Parathyroid adenoma (tissue), 2 donors: ENCODE data around the gene HNRNPR.

Experiments used
- H2AFZ ChIP-seq: fragments of 300-600 bp; sonication (generic); one replicate; pipeline ENCODE4 v1.7.0; 2017; ENCODE audit warnings: antibody characterized with exemption, mild to moderate bottlenecking
- H3K27ac ChIP-seq: fragments of 300-600 bp; sonication (generic); one replicate; pipeline ENCODE4 v1.7.0; 2017
- H3K27me3 ChIP-seq: fragments of 300-600 bp; sonication (generic); one replicate; pipeline ENCODE4 v1.7.0; 2017; ENCODE audit warnings: low read length; ENCODE audit not compliant: control insufficient read depth, insufficient read depth
- H3K36me3 ChIP-seq: fragments of 300-600 bp; sonication (generic); one replicate; pipeline ENCODE4 v1.7.0; 2017; ENCODE audit warnings: low read length; ENCODE audit not compliant: control insufficient read depth, insufficient read depth
- H3K4me1 ChIP-seq: fragments of 300-600 bp; sonication (generic); one replicate; pipeline ENCODE4 v1.7.0; 2017; ENCODE audit warnings: control low read depth
- H3K4me2 ChIP-seq: fragments of 300-600 bp; sonication (generic); one replicate; pipeline ENCODE4 v1.7.0; 2017; ENCODE audit warnings: low read length
- H3K4me3 ChIP-seq: fragments of 300-600 bp; sonication (generic); one replicate; pipeline ENCODE4 v1.7.0; 2017; ENCODE audit warnings: low read depth, low read length
- H3K79me2 ChIP-seq: fragments of 300-600 bp; sonication (generic); one replicate; pipeline ENCODE4 v1.7.0; 2017; ENCODE audit warnings: control low read depth
- H3K9ac ChIP-seq: fragments of 300-600 bp; sonication (generic); one replicate; pipeline ENCODE4 v1.7.0; 2017; ENCODE audit warnings: mild to moderate bottlenecking
- H3K9me3 ChIP-seq: fragments of 300-600 bp; sonication (generic); one replicate; pipeline ENCODE4 v1.7.0; 2017; ENCODE audit warnings: low read length; ENCODE audit not compliant: control insufficient read depth
- TF ChIP-seq, protein P1 (sequence below): fragments of 300-600 bp; sonication (generic); IDR thresholded peaks from one replicate; pipeline ENCODE4 v1.7.0; 2017; ENCODE audit warnings: antibody characterized with exemption, mild to moderate bottlenecking
- donor health status: primary hyperparathyroidism.

Gene HNRNPR

DNA sequence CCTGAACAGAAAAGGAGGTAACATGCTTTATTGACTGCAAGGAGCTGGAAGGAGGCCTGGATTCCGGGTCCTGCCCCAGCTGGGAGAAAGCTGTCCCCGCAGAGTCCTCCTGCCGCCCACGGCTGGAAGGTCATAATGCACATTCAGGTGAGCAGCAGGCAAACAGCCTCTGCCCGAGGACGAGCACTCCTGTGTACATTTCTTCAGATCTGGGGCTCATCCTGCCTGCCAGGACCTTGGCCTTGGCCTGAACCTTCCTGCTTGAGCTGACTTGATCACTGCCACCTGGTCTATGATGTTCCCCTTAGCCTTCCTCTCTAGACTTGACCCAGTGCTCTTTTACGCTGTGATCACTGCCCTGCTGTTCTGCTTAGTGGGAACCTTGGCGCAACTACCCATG lies 43.4 kb upstream of the HNRNPR start:
- no peak overlapping the region for H3K4me2 ChIP-seq
- H3K36me3 ChIP-seq = no peaks in the 10 kb centered on the region
- H3K79me2 ChIP-seq = no peaks in the 10 kb centered on the region
- H3K4me1 ChIP-seq = no peaks in the 10 kb centered on the region
- no peaks in the 10 kb centered on the region for H3K9me3 ChIP-seq
- TF ChIP-seq, protein P1, sequence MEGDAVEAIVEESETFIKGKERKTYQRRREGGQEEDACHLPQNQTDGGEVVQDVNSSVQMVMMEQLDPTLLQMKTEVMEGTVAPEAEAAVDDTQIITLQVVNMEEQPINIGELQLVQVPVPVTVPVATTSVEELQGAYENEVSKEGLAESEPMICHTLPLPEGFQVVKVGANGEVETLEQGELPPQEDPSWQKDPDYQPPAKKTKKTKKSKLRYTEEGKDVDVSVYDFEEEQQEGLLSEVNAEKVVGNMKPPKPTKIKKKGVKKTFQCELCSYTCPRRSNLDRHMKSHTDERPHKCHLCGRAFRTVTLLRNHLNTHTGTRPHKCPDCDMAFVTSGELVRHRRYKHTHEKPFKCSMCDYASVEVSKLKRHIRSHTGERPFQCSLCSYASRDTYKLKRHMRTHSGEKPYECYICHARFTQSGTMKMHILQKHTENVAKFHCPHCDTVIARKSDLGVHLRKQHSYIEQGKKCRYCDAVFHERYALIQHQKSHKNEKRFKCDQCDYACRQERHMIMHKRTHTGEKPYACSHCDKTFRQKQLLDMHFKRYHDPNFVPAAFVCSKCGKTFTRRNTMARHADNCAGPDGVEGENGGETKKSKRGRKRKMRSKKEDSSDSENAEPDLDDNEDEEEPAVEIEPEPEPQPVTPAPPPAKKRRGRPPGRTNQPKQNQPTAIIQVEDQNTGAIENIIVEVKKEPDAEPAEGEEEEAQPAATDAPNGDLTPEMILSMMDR = no peak
- H3K27me3 ChIP-seq = no peaks in the 10 kb centered on the region
- H3K9ac ChIP-seq = no peak overlapping the region
- H3K4me3 ChIP-seq = no peak overlapping the region
- H3K27ac ChIP-seq = no peak overlapping the region
- H2AFZ ChIP-seq = no peak overlapping the region

DNA sequence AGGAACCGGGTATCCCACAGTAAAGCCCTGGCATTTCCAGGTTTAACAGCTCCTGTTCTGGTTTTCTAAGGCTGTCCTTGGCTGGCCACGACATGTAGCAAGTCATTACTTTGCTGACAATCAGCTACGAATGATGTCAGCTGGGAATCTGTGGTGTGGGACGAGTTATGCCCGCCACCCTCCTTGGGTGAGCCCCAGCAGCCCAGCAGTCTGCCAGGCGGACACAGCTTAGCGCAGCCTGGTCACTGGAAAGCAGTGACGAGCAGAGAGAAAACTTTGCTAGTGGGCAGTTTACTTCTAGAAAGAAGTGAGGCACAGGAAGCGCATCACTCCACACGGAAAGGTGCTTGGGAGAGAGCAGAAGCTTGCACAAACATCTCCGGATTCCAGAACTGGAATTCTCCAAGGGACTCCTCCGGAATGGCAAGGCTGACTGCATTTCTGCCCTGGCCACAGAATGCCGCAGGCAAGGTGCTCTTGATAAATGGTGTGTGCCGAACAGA lies 41.1 kb upstream of the HNRNPR start:
- H3K4me2 ChIP-seq = no peak overlapping the region
- H2AFZ ChIP-seq = no peak overlapping the region
- no peak overlapping the region for H3K9ac ChIP-seq
- no peaks in the 10 kb centered on the region for H3K9me3 ChIP-seq
- no peaks in the 10 kb centered on the region for H3K27me3 ChIP-seq
- no peaks in the 10 kb centered on the region for H3K36me3 ChIP-seq
- TF ChIP-seq, protein P1 = no peak
- H3K4me1 ChIP-seq = no peaks in the 10 kb centered on the region
- H3K27ac ChIP-seq = no peak overlapping the region
- no peaks in the 10 kb centered on the region for H3K79me2 ChIP-seq
- no peak overlapping the region for H3K4me3 ChIP-seq

DNA sequence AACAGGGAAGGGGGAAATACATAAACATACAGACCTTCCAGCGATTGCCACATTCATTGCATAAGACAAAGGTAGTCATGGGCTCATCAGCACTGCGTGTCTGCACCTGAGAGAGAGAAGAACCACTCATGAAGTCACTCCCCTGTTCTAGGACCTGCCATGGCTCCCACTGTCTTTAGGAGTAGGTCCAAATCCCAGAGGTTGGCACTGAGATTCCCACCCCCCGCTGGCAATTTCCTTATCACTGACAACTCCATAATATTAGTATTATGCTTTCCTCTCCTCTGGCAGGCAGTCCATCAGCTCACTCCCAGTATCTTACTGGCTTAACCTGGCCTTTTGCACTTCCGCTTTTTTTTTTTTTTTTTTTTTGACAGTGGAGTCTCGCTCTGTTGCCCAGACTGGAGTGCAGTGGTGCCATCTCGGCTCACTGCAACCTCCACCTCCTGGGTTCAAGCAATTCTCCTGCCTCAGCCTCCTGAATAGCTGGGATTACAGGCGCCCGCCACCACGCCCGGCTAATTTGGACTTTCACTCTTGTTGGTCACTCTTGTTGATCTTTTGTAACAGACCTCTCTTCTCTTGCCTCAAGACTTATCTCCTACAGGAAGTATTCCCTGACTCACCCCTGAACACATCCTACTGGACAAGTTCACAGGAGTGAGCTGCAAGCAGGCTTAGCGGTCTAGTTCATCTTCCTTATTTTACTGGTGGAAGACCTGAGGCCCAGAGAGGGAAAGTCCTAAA lies 40.4 kb upstream of the HNRNPR start:
- H3K36me3 ChIP-seq = no peaks in the 10 kb centered on the region
- H3K4me1 ChIP-seq = no peaks in the 10 kb centered on the region
- TF ChIP-seq, protein P1 = no peak
- no peak overlapping the region for H3K27ac ChIP-seq
- no peaks in the 10 kb centered on the region for H3K79me2 ChIP-seq
- no peak overlapping the region for H3K9ac ChIP-seq
- no peak overlapping the region for H3K4me3 ChIP-seq
- no peaks in the 10 kb centered on the region for H3K27me3 ChIP-seq
- H2AFZ ChIP-seq = no peak overlapping the region
- H3K4me2 ChIP-seq = no peak overlapping the region
- no peaks in the 10 kb centered on the region for H3K9me3 ChIP-seq

DNA sequence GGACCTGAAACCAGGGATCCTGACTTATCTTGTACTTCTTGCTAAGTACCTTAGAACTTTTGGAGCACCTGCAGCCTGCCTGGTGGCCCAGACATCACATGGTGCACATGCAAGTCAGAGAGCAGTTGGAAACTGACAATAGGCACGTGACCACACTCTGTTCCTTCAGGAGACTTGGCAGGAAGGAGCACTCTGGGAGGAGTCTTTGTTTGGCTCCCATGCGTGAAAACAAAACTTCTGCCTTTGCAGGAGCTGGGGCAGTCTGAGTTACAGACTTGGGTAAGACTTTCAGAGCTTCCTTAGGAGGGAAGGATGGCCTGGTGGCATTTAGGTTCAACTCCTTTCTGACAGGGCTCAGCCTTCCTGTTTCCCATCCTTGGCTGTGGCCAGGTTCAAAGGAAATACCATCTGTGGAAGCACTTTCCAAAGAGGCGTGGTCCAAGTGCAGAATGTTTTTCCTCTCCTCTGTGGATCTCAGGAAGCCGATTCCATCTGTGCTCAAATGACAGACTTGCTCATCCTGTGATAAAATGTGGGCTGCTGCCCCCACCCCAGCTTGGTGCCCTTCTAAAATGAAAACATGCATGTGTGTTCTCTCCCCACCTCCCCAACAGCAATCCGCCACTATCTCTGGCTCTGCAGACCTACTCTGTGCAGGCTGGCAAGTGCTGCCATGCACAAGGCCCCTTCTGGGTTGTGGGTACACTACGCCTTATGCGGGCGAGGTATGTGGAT lies 39.7 kb upstream of the HNRNPR start:
- Histone ChIP-seq H3K27ac (no peak overlapping the region), H3K4me3 (no peak overlapping the region), H3K36me3 (no peaks in the 10 kb centered on the region), H3K27me3 (no peaks in the 10 kb centered on the region), H3K4me1 (no peaks in the 10 kb centered on the region), H3K79me2 (no peaks in the 10 kb centered on the region), H3K9ac (no peak overlapping the region), H3K4me2 (no peak overlapping the region), H3K9me3 (no peaks in the 10 kb centered on the region), H2AFZ (no peak overlapping the region)
- TF ChIP-seq, protein P1 = no peak
